GM18868 (cell line): ENCODE data around the gene RBL2.
"Not testable (repeated sequence)": the region's sequence is repeated elsewhere in the genome, so short reads cannot be mapped to it uniquely, and the experiment has no call there.

Experiments used
- ATAC-seq: cut with Tn5 transposase; IDR thresholded peaks from one replicate; pipeline ENCODE4 v1.9.1; 2021; ENCODE audit warnings: mild to moderate bottlenecking, moderate library complexity; ENCODE audit not compliant: unreplicated experiment

The RBL2 gene

GRCh38 chr16:53434377-53435065 is at the start of gene RBL2:
Gene RBL2, plus strand, starts transcription at chr16:53434471. Its CDS starts 86 bp downstream, at chr16:53434557.
- ATAC-seq: peak; percentile 78

GRCh38 chr16:53384610-53385009 is 49.7 kb upstream of the RBL2 start:
- not testable (repeated sequence) for ATAC-seq

GRCh38 chr16:53404959-53405358 is 29.3 kb upstream of the RBL2 start:
- no peak for ATAC-seq

- ATAC-seq: no peak
Measured at GRCh38 chr16:53412549-53412948, 21.7 kb upstream of the RBL2 start.

- ATAC-seq: no peak
Measured at GRCh38 chr16:53413864-53414263, 20.4 kb upstream of the RBL2 start.

- no peak for ATAC-seq
Measured at GRCh38 chr16:53414381-53414780, 19.9 kb upstream of the RBL2 start.

- ATAC-seq: no peak
Measured at GRCh38 chr16:53415504-53415903, 18.8 kb upstream of the RBL2 start.

GRCh38 chr16:53417011-53417410 is 17.3 kb upstream of the RBL2 start:
- no peak for ATAC-seq

GRCh38 chr16:53417976-53418375 is 16.3 kb upstream of the RBL2 start:
- no peak for ATAC-seq

GRCh38 chr16:53419383-53419709 is 14.9 kb upstream of the RBL2 start:
- ATAC-seq: not testable (repeated sequence)

- no peak for ATAC-seq
Measured at GRCh38 chr16:53421248-53421647, 13.0 kb upstream of the RBL2 start.

- not testable (repeated sequence) for ATAC-seq
Measured at GRCh38 chr16:53423968-53424367, 10.3 kb upstream of the RBL2 start.

GRCh38 chr16:53428681-53429080 is 5.6 kb upstream of the RBL2 start:
- no peak for ATAC-seq

- no peak for ATAC-seq
Measured at GRCh38 chr16:53429221-53429943, 4.9 kb upstream of the RBL2 start.

- no peak for ATAC-seq
Measured at GRCh38 chr16:53430363-53430762, 3.9 kb upstream of the RBL2 start.

GRCh38 chr16:53433509-53433908 is 762 bp upstream of the RBL2 start:
- no peak for ATAC-seq

GRCh38 chr16:53433930-53434376 is 318 bp upstream of the RBL2 start:
- no peak for ATAC-seq

GRCh38 chr16:53435066-53435688 is 906 bp downstream of the RBL2 start:
- peak; percentile 87 for ATAC-seq

- ATAC-seq: no peak
Measured at GRCh38 chr16:53440125-53440524, 5.9 kb downstream of the RBL2 start.

GRCh38 chr16:53445534-53445933 is 11.3 kb downstream of the RBL2 start:
- no peak for ATAC-seq

- ATAC-seq: no peak
Measured at GRCh38 chr16:53446090-53446489, 11.8 kb downstream of the RBL2 start.
